ENCODE measurements around the gene AUTS2. TPM values are rescaled to one million over a fixed set of nuclear protein-coding genes. Genes with fewer than 3 reads are reported as not detected.

The AUTS2 gene
- total and polyA plus RNA-seq, 2 of the 8 experiments (the other 6 are each of a cell fraction or from before 2014, with no cell fraction given), result 25.9 to 101 TPM

DNA sequence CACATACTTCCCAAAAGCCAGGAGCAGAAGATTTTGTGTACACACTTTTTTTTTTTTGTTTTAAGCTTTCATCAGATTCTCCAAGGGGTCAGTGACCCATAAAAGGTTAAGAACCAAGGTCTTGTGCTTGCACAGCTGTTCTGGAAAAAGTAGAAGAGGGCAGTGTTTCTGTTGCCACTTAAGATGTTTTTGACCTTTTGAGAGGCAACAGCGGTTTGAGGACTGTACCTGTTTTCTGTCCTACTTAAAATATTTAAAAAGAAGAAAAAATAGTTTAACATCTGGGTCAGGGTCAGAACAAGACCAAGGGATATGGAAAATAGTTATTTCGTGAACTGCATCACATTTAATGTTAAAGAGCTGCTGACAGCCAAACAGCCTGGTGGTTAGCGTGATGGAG, 32.9 kb downstream of the AUTS2 start (continued):
- TF ChIP-seq, protein P1, sequence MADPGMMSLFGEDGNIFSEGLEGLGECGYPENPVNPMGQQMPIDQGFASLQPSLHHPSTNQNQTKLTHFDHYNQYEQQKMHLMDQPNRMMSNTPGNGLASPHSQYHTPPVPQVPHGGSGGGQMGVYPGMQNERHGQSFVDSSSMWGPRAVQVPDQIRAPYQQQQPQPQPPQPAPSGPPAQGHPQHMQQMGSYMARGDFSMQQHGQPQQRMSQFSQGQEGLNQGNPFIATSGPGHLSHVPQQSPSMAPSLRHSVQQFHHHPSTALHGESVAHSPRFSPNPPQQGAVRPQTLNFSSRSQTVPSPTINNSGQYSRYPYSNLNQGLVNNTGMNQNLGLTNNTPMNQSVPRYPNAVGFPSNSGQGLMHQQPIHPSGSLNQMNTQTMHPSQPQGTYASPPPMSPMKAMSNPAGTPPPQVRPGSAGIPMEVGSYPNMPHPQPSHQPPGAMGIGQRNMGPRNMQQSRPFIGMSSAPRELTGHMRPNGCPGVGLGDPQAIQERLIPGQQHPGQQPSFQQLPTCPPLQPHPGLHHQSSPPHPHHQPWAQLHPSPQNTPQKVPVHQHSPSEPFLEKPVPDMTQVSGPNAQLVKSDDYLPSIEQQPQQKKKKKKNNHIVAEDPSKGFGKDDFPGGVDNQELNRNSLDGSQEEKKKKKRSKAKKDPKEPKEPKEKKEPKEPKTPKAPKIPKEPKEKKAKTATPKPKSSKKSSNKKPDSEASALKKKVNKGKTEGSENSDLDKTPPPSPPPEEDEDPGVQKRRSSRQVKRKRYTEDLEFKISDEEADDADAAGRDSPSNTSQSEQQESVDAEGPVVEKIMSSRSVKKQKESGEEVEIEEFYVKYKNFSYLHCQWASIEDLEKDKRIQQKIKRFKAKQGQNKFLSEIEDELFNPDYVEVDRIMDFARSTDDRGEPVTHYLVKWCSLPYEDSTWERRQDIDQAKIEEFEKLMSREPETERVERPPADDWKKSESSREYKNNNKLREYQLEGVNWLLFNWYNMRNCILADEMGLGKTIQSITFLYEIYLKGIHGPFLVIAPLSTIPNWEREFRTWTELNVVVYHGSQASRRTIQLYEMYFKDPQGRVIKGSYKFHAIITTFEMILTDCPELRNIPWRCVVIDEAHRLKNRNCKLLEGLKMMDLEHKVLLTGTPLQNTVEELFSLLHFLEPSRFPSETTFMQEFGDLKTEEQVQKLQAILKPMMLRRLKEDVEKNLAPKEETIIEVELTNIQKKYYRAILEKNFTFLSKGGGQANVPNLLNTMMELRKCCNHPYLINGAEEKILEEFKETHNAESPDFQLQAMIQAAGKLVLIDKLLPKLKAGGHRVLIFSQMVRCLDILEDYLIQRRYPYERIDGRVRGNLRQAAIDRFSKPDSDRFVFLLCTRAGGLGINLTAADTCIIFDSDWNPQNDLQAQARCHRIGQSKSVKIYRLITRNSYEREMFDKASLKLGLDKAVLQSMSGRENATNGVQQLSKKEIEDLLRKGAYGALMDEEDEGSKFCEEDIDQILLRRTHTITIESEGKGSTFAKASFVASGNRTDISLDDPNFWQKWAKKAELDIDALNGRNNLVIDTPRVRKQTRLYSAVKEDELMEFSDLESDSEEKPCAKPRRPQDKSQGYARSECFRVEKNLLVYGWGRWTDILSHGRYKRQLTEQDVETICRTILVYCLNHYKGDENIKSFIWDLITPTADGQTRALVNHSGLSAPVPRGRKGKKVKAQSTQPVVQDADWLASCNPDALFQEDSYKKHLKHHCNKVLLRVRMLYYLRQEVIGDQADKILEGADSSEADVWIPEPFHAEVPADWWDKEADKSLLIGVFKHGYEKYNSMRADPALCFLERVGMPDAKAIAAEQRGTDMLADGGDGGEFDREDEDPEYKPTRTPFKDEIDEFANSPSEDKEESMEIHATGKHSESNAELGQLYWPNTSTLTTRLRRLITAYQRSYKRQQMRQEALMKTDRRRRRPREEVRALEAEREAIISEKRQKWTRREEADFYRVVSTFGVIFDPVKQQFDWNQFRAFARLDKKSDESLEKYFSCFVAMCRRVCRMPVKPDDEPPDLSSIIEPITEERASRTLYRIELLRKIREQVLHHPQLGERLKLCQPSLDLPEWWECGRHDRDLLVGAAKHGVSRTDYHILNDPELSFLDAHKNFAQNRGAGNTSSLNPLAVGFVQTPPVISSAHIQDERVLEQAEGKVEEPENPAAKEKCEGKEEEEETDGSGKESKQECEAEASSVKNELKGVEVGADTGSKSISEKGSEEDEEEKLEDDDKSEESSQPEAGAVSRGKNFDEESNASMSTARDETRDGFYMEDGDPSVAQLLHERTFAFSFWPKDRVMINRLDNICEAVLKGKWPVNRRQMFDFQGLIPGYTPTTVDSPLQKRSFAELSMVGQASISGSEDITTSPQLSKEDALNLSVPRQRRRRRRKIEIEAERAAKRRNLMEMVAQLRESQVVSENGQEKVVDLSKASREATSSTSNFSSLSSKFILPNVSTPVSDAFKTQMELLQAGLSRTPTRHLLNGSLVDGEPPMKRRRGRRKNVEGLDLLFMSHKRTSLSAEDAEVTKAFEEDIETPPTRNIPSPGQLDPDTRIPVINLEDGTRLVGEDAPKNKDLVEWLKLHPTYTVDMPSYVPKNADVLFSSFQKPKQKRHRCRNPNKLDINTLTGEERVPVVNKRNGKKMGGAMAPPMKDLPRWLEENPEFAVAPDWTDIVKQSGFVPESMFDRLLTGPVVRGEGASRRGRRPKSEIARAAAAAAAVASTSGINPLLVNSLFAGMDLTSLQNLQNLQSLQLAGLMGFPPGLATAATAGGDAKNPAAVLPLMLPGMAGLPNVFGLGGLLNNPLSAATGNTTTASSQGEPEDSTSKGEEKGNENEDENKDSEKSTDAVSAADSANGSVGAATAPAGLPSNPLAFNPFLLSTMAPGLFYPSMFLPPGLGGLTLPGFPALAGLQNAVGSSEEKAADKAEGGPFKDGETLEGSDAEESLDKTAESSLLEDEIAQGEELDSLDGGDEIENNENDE (IDR thresholded peaks at IDR 0.05; ENCODE audit: insufficient replicate concordance, low read length), result no peak
